NCI-H345 (cell line): Measurements from ENCODE around the gene GRAMD1B.

Experiments
- DNase-seq: peaks from one replicate; lab custom pipeline; 2025; lab: John Stamatoyannopoulos, UW

The GRAMD1B gene

DNA sequence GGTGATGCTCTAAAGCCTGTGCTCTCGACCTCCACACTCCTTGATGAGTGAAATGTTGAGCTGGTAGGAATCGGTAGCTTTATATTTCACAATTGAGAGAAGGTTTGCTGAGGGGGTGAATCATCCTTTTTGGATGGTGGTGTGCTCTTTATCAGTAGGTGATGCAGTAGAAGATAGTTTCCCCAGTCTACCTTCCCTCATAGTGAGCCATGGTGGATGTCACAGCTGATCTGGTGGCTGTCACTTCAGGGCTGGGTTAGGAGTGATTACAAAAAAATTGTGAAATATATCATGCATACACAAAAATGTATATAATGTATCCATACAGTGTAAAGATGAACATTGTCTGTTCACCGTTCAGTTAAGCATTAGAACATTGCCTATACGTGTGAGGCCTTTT is 105.3 kb downstream of the GRAMD1B start:
- DNase-seq = no peak

DNA sequence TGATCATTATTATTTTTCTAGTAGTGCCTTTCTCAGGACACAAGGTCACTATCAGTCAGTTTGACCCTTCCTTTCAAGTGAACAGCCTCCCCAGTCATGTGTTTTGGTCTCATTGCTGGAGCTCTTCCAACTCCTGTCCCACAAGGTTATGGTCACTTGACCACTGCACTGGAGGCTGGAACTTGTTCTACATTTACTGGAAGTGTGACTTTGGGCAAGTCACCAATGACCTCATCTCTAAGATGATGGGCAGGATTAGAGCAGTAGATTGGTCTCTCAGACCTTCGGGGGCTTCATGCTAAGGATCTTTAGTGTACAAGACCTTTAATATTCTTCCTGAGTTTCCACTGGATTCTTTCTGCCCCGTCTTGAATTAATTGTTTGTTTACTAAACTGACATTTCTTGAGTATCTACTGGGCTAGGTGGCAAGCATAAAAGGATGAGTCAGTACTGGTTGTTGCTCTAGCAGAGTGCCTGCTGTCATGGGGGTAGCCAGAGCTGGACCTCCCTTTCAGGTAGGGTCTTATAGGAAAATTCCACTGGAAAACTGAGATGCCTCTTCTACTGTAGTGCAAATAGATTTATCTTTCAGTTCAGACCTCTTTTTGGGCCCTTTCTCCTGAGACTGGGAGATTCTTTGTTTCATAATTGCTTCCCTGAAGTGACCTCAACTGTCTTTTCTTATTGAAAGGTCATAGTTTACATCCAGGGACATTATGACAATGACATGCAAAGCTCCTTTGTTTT is 106.8 kb downstream of the GRAMD1B start:
- no peak for DNase-seq

DNA sequence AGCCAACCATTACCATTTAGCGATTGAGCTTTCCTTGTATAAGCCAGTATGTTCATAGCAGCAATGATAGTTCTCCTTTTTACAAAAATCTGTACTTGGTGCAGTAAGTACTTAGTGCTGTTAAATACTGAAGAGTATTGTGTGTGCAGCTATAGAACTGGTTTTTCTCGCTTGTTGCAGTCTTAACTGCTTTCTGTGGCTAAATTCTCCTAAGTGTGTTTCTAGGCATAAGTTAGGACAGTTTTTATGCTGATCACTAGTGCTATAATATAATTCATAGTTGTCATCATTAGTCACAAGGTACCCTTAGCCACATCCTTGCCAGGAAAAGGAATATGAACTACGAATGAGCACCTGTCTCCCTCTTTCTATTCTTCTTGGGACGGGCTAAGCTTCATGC is 107.7 kb downstream of the GRAMD1B start:
- no peak for DNase-seq

DNA sequence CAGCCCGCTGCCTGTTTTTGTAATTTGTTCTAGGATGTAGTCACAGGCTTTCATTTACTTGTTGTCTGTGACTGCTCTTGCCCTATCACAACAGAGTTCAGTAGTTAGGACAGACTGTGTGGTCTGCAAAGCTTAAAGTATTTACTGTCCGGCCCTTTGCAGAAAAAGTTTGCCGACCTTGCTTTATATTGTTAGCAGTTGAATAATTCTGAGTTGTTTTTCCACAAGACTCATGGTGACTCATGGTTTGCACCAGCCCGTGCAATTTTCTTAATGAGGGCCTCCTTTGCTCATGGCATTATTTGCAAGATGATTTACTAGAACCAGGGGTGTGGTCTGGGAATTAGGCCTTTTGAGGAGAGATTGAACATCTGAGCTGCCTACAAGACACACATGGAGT is 113.7 kb downstream of the GRAMD1B start:
- no peak for DNase-seq

DNA sequence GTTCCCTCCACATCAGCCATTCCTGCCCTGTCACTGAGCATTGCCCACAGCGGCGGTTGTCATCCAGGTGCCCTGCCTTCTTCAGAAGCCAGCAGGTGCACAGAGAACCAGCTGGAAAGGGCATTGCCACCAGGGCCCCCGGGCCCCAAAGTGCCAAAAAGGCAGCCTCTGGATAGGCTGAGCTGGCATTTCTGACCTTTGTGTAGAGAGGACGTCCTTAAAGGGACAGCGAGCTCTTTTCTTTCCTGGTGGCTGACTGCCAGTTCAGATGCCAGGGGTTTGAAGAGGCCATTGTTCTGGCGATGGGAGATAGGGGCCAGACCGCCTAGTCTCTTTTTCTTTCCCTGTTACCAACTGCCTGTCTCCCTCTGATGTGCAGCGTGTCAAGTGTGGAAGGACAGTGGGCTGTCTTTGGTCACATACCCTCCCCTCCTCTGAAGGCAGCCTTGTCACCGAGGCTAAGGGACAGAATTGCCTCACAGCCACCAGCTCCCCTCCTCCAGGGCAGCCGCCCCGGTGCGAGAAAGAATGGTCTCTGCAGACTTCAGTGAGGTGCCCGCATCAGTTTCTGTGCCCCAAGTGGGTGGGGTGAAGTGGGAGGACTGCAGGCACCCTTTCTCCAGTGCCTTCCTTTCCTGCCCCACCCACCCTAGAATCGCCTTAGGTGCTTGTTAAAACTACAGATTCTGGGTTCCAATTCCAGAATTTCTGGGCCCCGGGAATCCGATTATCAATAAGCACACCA is 114.7 kb downstream of the GRAMD1B start:
- DNase-seq = peak; percentile 6

DNA sequence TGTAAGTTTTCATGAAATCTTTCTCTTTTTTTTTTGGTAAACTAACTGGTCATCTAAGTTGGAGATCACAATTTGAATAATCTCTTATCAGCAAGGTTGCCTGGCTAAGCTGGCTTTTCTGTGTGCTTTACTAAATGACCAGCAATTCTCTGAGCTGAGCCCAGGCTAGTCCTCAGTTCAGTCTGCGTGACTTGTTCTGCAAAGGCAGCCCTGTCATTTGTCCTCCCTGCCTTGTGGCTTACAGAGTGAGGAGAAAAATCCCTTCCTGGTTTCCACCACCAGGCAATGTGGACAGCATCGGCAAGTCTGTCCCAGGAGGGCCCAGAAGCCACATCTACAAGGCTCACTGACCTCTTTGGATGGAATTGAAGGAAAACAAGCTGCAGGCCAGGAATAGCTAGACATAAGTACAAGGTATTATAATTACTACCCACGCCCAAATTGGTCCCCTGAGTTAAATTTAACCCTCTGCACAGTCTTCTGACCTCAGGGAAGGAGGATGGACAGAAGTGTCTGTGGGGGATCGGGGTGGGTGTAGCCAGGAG is 115.7 kb downstream of the GRAMD1B start:
- DNase-seq = no peak

DNA sequence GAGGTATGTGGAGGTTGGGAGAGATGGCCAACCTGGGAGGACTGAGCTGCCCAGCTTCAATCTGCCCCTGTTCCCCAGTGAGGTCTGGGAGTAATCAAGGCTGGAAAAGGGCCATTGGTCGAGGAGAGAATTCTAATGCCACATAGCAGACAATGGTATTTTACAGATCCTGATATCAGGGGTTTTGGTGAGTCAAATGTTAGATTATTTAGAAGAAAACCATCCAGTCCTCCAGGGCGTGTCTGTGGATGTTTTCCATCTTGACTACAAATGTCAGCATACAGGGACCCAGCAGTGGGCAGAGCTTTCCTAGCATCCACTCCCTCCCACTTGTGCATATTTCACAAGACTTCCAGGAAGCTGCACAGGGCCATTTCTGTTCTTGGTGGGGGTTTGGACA is 116.4 kb downstream of the GRAMD1B start:
- no peak for DNase-seq

DNA sequence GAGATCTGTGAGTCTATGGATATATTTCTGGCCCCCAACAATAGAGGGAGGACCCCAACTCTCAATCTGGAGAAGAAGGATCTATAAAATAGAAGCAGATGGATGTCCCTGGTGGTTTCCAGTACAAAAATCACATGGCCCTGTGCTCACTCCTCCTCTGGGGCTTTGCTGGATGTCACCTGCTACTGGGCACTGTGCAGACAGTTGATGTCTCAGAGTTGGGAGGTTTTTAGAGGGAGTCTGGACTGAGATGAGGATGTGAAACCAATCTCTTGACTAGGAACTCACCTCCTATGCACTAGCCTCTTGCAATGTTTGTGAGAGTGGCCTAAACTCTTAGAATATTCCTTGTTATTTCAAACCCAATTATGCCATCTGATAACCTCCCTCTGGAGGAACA is 117.1 kb downstream of the GRAMD1B start:
- no peak for DNase-seq

DNA sequence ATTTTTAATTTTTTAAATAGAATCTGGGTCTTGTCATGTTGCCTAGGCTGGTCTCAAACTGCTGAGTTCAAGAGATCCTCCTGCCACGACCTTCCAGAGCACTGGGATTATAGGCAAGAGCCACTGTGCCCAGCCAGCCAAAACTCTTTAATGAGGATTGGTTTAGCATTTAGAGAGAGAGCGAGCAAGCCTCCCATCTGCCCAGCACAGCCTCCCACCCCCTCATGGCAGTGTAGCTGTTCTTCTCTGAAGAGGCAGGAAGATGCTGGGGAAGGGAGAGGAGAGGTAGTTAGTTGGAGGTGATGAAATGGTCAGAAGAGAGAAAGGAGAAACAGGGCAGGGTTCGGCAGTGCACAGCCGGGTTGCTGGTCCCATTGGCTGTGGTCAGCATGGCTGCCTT is 118.7 kb downstream of the GRAMD1B start:
- DNase-seq = no peak

DNA sequence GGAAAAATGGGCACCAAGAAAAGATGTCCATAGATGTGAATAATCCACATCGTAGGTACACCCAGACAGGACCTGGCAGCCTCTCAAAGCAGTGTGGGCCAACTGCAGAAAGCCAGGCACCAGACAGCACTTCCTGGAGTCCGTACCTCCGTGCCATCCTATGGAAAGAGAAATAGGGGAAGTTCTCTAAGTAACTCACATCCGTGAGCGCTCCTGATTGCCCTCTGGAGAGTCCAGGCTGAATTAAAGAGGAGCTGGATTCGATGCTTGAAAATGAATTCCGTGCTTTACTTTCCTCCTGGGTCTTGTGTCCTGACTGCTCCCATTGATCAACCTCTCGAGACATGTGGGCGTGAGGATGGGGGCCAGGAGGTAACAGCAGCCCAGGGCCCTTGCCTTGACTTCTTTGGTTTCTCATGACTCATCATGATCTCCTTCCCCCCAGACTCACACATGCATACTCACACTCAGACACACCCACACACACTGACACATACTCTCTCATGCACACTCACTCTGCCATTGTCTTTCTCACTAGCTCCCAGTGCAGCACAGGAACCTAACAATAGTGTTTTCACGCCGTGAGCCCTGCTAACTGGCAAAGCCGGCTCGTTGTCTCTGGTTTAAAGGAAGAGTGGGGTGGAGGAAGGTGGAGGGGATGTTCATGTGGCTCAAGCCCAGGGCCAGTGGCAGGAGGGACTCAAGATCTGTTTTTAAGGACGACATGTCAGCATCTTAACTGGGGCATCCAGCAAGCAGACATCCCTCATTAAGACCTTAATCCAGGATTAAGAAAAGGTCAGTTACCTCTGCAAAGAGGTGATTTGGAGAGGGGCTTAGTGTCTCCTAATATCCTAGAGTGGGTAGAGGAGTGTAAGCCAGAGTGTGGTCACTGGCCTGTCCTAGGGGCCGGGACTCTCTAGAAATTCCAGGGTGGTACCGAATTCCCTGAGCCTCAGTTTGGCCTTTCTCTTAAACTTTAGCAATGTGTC is 120.2 kb downstream of the GRAMD1B start:
- no peak for DNase-seq

DNA sequence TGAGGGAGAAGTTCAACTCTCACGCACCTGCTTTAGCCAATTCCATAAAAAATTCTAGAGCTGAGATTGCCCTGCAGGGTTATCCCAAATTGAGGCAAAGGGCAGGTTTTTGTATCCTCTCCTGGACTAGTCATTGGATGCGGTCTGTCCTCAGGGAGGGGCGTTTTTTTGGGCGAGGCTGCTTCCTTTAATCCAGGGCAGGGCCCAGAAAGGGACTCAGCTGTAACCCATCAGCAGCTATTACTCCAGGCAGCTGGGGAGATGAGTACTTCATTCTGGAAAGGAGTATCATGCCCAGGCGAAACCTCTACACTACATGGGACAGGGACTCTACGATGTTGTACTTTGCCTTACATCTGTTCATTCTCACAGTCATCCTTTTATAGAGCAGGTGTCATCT is 121.0 kb downstream of the GRAMD1B start:
- no peak for DNase-seq

DNA sequence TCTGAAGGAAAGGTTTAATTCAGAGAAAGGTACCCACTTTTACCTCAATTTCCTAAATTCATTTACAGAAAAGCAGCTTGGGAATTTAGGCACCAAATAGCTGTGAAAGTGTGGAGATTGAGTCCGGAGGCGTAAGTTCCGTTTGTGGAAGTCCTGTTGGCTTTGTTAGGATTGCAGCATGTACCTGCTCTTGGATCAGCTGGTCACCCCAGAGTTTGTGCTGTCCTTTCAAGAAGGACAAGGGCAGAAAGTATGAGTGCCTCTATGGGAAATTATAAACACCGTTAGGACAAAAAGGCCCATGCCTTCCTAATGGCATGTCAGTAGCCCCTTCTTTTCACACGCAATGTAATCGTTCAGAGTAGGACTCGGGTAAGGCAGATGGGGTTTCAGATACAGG is 126.6 kb downstream of the GRAMD1B start:
- DNase-seq = no peak

DNA sequence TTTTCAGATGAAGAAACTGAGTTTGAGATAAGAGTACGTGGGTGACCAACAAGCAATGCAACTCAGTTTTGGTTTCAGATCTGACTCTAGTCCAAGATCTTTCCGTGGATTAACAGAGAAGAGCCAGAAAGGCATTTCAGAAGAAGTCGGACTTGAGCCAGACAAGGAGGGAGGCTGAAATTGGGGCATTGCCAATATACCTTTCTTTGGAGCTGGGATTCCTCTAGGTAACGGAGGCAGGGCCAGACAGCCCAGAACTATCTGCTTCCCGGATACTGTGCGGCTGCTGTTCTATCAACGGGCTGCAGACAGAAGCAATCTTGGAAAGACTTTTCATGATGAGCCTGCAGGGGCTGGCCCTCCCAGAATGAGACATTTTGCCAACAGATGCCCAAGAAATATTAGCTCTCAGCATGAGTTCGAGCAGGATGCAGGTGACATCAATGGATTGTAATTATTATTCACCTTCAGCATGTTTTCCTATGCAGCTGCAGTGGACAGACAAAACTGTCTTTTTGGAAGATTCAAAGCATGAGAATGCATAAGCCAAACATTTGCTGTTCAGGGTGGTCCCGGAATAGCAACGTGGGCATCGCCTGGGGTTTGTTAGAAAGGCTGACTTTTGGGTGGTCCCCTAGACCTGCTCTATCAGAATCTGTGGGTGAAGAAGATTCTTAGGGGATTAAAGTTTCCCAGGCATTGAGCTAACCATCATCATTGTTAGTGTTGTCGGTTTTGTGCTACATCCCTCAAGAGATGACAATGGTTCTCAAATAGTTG is 128.7 kb downstream of the GRAMD1B start:
- DNase-seq = no peak

DNA sequence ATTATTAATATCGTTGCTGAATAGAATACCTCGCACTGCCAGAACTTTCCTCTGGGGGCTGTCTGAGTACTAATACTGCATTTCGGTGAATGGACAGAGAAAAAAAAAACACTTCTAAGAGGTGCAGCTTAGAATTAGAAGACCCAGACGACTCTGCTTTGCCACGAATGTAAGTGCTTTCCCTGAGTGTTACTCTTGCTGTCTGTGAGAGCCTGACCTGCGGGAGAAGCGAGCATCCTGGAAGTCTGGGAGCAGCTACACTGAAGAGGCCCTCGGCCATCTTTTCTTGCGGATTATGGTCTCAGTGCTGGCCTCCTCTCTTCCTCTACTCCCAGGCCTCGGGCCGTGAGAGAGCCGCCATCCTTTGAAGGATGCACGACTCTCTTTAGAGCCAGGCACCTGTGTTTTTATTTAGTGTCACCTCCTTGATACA is 129.5 kb downstream of the GRAMD1B start:
- peak; percentile 10 for DNase-seq

DNA sequence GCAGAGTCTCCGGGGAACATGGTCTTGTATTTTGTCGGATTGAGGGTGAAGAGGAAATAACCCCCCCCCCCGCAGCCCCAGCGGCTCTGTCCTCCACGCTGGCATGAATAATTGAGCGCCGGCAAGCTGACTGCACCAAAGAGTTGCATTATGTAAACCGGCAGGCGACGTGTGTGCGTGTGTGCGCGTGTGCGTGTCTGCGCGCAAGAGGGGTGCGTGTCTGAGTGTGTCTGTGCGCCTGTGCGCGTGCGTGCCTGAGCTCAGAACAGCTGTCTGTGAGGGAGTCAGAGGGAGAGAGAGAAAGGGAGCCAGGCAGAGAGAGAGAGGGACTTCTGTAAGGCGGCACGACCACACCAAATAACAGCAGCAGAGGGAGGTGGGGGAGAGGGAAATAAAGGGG is 129.9 kb downstream of the GRAMD1B start:
- DNase-seq = peak; percentile 77

DNA sequence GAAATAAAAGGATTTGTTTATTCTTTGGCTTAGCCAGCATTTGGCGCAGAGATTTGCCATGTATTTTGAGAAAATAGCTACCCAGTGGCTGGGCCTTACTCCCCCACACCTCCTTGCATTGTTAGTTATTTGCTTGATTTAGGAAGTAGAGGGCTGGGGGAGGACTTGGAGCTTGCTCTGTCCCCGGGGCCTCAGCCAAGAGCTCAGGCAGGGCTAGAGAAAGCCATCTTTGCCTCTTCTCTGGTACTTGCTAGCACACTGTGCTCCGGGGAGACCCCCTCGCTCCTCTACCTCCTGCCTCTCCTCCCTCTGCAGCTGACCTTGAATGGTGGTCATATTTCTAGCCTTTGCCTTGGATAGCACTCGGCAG is 131.3 kb downstream of the GRAMD1B start:
- DNase-seq = no peak

DNA sequence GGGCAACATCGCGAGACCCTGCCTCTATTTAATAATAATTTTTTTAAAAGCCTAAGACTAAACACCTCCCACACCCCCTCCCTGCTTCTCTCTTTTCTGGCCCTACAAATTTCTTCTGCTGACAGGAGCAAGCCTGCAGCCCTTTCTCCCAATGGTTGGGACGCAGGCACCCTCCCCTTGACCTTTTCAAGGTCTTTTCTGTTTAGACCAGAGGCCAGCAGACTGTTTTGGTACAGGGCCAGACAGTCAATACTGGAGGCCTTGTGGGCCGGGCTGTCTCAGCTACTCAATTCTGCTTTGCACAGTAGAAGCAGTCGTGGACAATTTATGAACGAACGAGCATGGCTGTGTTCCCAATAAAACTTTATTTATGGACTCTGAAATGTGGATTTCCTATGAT is 132.1 kb downstream of the GRAMD1B start:
- DNase-seq = no peak

DNA sequence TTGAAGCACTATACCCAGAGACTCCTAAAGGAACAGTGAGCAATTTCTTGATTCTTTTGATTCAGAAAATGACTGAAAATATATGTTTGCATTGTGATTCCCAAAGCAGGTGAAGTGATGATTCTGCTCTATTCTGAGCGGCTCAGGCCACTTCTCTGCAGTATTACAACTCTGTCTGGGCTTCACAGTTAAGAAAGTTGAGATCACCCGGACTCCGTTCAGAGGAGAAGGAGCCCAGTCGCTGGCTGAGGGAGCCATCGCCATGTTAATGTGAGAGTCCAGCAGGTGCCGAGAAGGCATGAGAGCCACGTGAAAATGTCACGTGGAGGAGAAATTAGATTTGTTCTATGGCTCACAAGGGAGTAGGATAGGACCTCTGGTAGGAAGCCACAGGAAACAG is 132.8 kb downstream of the GRAMD1B start:
- DNase-seq = no peak

DNA sequence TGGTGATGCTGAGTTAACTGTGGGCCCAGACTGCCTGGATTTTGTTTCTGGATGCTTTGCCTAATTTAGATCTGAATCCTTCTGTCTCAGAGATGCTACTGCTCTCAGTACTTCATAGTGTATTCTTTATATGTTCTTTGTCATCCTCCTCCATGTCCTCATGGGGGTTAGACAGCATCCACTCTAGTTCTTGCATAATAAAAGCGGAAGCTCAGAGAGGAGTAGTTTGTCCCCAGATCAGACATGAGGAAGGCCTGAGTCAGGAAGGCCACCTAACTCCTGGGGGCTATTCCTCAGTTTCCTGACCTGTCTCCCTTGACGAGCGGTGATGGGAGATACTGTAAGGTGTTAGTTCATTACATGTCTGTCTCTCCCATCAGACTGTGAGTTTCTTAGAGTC is 134.2 kb downstream of the GRAMD1B start:
- no peak for DNase-seq

DNA sequence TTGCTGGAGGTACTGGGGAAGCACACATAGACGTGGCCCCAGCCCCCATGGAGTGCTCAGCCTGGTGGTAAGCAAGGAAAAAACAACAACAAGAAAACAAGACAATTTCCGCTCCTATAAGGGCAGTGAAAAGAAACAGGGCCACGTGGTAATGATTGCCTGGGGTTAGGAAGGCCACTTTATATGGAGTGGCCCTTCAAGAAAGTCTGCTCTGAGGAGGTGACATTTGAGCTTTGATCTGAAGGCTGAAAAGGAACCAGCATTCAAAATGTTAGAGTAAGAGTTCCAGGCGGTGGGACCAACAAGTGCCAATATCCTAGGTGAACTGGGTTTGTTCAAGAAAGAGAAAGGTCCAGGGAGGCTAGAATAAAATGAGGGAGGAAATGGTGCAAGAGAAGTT is 136.8 kb downstream of the GRAMD1B start:
- DNase-seq = no peak

DNA sequence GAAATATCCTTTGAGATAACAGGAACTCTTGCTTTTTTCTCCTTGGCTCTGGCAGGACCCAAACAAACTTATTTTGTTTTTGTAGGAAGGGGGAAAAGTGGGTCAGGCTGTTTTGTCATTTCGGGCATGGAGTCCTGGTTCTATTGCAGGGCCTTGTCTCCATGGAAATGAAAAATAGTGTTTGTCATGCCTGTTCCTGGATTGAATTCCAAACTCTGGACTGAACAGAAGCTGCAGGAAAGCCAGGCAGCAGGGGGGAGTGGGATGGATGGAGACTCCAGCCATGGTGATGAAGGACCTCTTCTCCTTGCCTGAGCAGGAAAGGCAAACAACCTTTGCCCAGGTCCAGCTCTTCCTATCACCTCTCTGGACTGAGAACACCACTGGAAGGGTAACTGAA is 137.4 kb downstream of the GRAMD1B start:
- DNase-seq = no peak
